HG02571 (cell line): ENCODE results near the gene PRKCA.

ENCODE experiments used
- ATAC-seq: cut with Tn5 transposase; IDR thresholded peaks from one replicate; pipeline ENCODE4 v1.9.1; 2021; ENCODE audit warnings: mild to moderate bottlenecking, moderate library complexity; ENCODE audit not compliant: unreplicated experiment

Gene PRKCA

GRCh38 chr17:66430846-66431795, 128.7 kb downstream of the PRKCA start:
- no peak for ATAC-seq

- ATAC-seq: no peak
Measured at GRCh38 chr17:66431910-66432309, 129.5 kb downstream of the PRKCA start.

GRCh38 chr17:66432411-66432957, 130.1 kb downstream of the PRKCA start:
- no peak for ATAC-seq

GRCh38 chr17:66432996-66433551, 130.7 kb downstream of the PRKCA start:
- ATAC-seq: no peak

GRCh38 chr17:66435182-66435581, 132.8 kb downstream of the PRKCA start:
- no peak for ATAC-seq

- no peak for ATAC-seq
Measured at GRCh38 chr17:66436631-66437030, 134.2 kb downstream of the PRKCA start.

GRCh38 chr17:66437476-66438026, 135.1 kb downstream of the PRKCA start:
- ATAC-seq: no peak

GRCh38 chr17:66438101-66438500, 135.7 kb downstream of the PRKCA start:
- ATAC-seq: no peak

- peak; percentile 79 for ATAC-seq
Measured at GRCh38 chr17:66441101-66441661, 138.8 kb downstream of the PRKCA start.

GRCh38 chr17:66443166-66443565, 140.8 kb downstream of the PRKCA start:
- no peak for ATAC-seq

- ATAC-seq: no peak
Measured at GRCh38 chr17:66443606-66444005, 141.2 kb downstream of the PRKCA start.

- no peak for ATAC-seq
Measured at GRCh38 chr17:66444031-66444430, 141.6 kb downstream of the PRKCA start.

GRCh38 chr17:66445229-66445628, 142.8 kb downstream of the PRKCA start:
- no peak for ATAC-seq

GRCh38 chr17:66446419-66446818, 144.0 kb downstream of the PRKCA start:
- ATAC-seq: no peak

- ATAC-seq: no peak
Measured at GRCh38 chr17:66447159-66447558, 144.7 kb downstream of the PRKCA start.

- no peak for ATAC-seq
Measured at GRCh38 chr17:66448026-66448639, 145.7 kb downstream of the PRKCA start.

- no peak for ATAC-seq
Measured at GRCh38 chr17:66449418-66449977, 147.1 kb downstream of the PRKCA start.

GRCh38 chr17:66450008-66450851, 147.8 kb downstream of the PRKCA start:
- no peak for ATAC-seq

GRCh38 chr17:66450852-66451158, 148.4 kb downstream of the PRKCA start:
- ATAC-seq: no peak
